Effector CD8-positive, alpha-beta T cell (primary cell): ENCODE data around the gene NRP2.

ENCODE experiments used
- DNase-seq: peaks from one replicate; lab custom pipeline; 2025; lab: John Stamatoyannopoulos, UW

NRP2 gene

DNA sequence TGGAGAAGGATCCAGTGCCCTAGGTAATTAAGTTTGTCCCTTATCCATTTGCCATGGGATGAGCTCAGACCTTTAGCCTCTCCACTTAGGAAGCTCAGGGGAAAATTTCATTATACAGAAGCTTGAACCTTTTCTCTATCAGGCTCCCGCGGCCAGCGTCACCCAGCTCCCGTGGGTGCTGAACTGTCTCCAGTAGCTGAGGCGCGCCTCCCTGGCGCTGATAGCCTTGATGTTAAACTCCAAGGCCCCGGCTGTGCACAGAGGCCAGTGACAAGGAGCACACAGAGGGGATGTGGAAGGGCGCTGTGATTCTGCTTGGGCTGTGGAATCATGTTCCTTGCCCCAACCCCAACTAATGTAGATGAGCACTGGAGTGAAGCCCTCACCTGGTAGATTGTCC is 50.8 kb downstream of the NRP2 start:
- no peak for DNase-seq

DNA sequence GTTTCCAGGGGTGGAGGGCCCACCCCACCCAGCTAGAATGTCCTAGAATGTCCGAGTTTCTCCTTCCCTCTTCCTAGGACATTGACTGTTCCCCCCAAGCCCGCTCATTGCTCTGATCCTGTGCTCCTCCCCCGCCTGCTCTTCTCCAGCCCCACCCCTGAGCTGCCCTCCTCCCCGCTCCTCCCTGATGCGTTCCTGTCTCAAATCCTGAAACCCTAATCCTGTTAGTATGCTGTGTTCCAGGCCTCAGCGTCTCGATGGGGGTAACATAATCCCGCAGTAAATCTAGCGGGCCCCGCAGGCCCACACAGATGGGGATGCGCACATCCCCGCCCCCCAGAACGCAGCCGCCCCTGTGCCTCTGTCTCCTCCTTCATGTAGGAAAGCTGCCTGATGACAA is 51.3 kb downstream of the NRP2 start:
- no peak for DNase-seq

DNA sequence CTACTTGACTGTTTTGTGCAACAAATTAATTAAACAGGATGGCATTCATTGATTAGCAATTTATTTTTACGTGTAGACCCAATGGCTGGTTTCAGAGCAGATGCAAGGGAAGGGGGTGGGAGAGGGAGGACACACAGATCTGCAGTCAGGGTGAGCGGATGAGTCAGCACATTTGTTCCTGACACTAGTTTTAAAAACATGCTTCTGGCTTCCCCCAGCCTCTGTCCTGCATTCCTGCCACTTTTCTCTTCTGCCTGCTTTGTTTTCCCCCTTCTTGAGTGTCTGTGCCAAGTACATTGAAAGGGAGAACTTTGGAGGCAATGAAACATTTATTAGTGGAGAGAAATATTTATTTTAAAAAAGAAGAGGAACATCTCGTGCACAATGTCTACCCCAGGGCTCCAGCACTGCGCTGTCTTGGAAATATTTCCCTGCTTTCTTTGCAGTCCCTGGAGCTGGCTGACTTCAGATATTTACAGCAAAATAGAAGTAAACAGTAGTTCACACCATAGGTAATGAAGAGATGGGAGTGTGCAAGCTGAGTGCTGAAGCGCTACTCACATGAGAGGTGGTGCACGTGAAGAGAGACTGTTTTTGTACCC is 52.2 kb downstream of the NRP2 start:
- DNase-seq: no peak

DNA sequence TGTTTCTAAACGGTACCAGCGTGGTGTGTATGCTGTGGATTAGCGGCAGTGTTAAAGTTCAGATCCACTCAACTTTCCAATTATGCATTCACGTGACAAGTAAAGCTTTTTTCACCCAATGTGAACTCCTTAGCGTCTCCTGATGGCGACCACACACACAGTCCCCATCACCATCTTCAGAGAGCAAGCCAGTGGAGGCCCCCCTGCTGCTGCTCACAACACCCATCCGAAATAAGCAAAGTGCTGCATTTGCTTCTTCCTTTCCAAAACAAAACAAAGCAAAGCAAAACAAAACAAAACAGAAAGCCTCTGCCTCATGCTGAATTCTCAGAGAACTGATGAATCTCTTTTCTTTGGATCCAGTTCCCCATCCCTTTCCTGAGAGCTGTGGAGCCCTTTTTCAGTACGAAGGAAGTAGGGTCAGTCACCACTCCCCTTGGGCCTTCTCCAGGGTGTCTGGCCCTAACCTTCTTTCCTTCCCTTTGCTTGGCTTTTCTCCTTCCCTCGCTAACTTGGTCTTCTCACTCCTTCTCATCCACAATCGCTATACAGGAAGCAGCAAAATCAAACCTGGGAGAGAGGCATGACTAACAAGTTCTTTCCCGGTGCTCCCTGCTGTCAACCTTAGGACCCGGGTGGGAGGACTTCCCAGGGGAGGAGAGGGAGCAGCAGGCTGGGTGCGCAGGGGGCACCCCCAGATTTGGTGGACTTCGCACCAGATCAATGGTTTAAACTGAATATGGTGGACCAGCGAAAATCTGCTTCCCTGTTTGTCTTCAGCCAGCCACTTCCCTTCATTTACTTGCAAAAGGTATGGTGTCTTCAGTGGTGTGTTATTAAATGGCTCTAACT is 56.0 kb downstream of the NRP2 start:
- DNase-seq: no peak

DNA sequence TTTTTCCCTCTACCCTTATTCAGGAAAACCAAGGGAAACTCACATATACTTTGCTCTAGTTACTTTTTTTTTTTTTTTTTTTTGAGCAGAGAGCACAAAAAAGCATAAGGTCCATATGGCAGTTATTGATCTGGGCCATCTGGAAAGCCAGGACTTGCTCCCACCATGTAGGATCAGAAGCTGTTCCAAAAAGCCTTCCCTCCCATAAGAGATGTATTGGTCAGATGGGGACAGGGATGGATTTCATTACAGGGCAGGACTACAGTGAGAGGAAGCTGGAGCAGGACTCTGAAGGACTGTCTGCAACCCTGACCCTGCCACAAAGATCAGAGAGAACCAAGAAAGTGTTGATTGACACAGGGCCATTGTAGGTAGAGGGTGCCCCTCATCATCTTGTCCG is 57.3 kb downstream of the NRP2 start:
- DNase-seq: no peak

DNA sequence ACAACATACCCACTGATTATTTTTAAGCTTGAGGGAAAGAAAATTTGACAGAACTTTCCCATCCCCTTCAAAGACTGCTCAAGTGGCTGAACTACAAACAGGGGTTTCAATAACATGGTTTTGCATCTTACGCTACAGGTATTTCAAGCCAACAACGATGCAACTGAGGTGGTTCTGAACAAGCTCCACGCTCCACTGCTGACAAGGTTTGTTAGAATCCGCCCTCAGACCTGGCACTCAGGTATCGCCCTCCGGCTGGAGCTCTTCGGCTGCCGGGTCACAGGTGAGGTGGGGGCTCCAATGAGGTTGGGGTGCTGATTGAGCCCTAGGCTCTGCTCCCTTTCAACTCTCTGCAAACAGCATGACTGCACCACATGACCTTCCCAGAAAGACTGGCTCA is 58.1 kb downstream of the NRP2 start:
- no peak for DNase-seq

DNA sequence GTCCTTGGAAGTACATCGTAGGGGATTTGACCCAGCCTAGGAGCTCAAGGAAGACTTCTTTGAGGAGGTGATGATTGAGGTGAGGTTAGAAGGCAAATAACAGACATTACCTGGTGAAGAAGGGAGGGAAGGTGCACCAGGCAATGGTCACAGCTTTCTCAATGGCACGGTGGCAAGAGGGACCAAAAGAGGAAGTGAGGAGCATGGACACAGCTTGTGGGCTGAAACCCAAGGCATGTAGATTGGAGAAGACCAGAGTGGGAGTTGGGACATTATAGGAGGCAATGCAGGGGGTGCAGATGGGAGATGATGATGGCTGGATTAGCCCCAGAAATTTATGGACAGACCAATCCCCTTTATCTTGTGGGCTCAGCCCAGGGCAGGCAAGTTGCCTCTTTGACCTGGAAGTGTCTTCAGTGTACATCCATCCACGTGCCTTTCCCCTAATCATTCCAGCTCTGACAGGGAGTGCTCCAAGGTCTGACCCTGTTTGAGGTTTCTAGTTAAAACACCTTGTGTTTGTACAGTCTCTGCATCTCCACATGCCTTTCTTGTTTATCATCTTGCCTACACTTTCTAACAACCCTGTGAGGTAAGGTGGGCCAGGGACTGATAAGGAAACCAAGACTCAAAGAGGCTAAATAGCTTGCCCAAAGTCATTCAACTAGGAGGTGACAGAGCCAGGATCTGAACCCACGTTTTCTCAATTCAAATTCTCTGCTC is 59.1 kb downstream of the NRP2 start:
- no peak for DNase-seq

DNA sequence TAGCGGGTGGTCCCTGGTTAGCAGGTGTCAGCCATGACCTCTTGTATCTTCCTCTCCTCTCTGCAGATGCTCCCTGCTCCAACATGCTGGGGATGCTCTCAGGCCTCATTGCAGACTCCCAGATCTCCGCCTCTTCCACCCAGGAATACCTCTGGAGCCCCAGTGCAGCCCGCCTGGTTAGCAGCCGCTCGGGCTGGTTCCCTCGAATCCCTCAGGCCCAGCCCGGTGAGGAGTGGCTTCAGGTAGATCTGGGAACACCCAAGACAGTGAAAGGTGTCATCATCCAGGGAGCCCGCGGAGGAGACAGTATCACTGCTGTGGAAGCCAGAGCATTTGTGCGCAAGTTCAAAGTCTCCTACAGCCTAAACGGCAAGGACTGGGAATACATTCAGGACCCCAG is 60.8 kb downstream of the NRP2 start:
- DNase-seq: no peak

DNA sequence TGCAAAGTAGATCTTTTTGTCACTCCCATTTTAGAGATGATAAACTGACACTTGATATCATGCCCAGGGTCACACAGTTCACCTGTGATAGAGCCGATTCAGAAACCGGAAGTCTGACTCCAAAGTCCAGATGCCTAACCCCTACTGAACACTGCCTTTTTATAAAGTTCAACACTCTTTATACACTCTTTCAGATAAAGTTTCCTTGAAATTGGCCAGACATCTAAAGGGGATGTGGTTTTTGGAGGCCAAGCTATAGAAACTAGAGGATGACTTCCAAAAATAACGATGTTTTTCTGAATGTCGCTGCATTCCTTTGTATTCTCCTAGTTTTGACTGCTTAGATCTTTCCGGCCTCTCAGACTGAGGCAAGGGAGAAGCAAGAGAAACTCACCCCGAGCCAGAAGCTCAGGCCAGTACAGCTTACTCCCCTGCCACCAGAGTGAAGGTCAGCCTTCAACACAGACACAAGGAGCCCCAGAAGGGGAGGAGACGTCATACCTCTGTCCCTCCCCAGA is 61.8 kb downstream of the NRP2 start:
- DNase-seq: no peak

DNA sequence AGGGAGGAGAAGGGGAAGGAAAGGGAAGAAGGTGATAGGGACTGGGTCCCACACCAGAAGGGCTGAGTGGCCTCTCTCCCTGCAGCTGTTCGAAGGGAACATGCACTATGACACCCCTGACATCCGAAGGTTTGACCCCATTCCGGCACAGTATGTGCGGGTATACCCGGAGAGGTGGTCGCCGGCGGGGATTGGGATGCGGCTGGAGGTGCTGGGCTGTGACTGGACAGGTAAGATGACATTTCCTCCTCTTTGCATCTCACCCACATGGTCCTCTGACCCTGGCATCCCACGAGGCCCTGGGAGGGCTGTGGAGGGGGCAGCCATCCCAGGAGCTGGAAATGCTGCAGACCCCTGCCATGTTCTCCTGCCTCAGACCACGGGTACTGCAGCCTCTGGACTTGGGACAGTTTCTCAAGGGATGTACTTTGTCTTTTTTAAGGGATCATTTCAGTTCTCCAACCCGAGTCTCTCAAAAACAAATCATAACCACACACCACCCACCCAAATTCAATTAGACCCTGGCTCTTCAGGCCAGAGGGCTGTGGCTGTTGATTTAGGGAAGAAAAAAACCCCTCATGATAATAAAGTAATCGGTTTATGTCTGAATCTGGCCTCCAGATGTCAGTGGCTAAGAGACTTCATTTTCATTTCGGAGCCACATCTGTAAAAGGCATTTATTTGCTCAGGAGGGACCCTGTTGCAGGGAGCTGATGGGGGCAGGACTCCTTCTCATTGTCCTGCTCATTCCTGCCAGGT is 63.5 kb downstream of the NRP2 start:
- no peak for DNase-seq

DNA sequence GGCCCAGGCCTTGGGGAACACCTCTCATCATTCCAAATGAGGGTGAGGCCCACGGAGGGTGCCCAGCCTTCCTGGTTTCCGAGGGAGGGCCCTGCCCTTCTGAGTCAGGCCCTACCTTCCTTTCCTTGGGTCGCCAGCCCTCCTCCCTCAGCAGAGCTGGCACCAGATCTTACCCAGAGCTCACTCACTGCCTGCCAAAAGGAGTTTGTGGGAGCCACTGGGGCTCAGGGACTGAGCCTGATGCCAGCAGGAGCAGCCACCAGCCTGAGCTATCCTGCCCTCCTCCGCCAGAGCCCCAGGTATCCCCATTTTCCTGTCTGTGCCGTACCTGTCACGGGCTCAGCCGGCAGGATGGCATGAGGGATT is 64.1 kb downstream of the NRP2 start:
- DNase-seq: no peak

DNA sequence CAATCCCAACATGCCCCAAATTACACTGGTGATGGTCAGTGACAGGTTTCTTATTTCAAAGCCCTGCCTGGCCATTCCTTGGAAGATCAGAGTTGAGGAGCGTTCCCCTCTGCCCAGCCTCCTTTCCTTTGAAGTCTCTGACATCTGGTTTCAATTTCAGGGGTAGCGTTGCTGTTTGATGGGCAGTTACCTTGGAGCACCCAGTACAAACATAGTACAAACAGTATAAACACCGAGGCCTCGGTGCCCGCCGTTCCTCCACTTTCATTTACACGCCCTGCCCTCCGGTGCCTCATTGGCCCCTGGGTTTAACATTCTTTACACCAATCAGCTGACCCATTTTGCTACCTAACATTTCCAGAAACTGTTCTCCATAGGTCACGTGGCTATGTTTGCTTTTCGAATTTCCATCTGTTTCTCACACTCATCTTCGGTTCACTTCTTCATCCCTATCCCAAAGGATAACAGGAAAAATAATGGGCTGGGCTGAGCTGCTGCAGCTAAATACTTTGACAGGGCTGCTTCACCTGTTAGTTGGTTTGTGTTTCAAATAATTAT is 65.6 kb downstream of the NRP2 start:
- DNase-seq: no peak

DNA sequence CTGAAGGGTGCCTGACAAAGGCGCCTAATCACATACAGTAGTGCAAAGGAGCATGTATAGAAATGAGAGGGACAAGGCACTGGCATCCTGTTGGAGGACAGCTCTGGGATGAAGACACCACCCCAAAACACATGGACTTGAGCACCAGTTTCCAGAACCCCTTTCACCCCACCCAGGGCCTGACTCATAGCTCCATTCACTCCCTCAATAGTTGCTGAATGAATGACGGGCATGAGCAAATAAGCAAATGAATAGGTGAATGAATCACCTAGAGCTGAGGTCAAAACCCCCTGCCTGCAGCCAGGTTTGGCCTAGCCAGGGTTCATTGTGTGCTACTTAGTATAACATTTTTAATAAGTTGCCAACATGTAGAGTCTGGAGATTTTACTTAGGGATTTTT is 66.3 kb downstream of the NRP2 start:
- DNase-seq: no peak

DNA sequence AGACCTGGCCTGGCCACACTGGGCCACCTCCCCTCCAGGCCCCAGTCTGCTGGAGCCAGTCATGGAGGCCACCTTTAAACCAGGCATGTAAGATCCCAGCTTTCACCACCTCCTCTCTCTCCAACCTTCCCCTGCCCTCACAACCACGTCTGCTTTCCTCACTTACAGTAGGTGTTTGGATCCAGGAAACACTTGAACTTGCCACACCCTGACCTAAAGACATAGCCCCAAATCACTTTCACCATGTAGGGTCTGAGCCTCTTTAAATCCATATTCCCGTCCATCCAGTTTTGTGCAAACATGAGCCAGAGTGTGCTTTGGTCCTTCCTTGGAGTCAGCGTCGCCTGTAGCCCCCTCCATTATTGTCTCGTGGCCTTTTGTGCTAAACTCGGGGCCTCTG is 66.8 kb downstream of the NRP2 start:
- DNase-seq: no peak

DNA sequence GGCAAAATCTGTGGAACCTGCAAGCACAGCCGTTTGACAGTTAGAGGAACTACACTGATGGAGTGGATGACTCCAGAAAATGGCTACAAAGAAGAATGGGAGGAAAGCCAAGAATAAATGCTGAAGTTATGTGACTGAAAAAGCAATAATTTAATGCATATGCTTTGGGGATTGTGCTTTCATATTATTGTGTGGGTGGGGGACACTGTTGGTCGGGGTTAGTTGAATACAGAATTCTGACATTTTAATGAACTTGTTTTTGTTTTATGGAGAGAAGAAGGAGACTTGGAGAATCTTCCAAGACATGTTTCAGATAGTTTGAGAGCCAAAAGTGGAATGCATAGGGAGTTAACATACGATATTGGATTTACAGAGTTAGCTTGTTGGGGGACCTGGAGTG is 68.5 kb downstream of the NRP2 start:
- DNase-seq: no peak

DNA sequence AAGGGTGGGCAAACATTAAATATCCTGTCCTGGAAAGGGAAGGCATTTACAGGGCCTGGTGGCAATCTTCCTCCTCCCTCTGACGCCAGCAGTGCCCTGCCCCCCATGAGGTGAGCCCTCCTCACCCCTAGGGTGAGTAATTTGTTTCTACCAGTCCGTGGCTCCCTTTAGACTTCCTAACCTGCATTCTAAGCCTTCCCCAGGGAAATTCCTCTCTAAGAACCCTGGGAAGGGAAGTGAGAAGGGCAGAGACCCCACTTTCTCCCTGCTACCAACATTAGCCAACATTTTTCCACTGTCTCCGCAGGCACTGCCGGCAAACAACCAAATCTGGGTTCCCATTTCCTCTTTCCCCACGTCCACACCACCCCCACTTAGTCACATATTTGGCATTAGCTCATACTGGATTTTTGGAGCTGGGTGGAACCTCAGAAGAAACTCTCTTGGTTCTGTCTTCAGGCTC is 69.3 kb downstream of the NRP2 start:
- DNase-seq: no peak

DNA sequence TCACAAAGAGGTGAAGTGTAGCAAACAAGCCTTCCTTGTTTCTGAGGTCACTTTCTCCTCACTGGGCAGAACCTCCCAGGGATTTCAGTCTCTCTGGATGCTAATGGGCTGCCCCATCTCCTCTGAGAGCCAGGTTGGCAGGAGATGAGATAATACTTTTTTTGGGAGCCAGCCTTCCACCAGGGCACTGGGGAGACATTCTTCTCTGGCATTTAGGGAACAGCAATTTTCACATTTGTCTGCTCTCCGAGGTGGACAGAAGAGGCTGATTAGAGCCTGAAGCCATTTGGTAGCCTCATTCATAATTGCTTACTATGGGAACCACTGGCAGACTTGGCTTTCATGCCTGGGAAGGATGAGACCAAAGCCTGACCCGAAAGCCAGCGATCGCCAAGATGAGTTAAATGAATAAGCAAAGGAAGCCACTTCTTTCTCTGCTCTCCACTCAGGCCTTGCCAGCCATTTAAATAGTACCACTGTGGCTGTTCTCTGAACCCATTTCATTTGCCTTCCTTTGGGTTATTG is 70.1 kb downstream of the NRP2 start:
- no peak for DNase-seq

DNA sequence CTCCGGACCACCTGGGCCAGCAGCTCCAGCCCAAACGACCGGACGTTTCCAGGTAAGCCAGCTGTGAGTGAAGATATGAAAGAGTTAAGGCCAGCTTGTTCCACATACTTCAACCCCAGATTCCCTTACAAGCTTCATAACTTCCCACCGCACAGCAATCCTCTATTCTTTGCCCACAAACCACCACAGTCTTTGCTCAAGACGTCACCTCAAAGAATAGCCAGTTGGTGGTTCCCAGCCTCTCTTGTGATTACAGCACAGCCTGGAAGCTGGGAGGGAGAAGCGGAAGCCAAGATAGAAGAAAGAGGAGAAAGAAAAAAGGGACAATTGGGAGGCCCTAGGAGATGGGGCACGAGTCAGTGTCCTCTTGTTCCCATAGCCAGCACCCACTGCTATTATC is 70.6 kb downstream of the NRP2 start:
- no peak for DNase-seq

DNA sequence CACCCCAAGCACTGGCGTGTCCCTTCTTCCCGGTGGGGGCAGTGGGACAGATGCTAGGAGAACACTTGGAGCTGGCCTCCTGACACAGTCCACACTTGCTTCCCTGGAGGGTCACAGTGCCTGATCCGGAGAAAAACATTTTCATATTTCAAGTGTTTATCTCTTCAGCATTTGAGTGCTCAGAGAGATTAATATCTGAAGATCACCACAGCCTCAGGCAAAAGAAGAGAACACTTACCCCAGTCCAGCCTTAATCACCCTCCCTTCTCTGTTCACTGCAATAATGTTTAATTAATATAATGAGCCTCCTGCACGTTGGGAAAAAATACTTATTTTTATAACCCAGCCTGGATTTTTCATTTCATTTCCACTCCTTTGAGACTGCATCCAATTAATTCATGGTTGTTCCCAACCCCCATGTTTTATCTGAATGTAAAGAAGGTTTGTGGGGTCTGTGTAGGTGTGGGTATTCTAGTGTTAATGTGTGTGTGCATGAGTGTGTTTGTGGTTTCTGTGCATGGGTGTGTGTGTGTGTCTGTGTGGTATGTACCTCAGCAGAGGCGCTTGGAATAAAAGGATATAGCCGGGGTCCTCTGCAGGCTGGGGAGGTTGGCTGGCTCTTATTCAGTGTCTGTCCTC is 72.1 kb downstream of the NRP2 start:
- no peak for DNase-seq

DNA sequence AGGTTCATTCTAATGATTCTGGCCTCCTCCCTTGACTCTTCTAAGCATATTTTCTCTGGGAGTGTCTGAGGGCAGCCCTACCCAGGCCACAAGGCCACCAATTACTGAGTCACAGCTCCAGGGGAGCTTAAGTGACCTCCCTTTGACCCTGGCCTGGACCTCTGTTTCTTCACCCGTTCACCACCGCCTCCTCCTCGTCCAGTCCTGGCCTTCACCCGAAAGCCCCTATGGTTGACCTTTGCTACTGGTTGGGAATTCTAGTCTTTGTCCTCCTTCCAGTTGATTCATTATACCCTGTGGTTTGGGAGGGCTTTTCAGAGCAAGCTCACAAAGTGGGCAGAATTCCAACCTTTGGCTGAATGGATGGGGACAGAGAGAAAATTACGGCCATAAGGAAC is 72.6 kb downstream of the NRP2 start:
- no peak for DNase-seq

DNA sequence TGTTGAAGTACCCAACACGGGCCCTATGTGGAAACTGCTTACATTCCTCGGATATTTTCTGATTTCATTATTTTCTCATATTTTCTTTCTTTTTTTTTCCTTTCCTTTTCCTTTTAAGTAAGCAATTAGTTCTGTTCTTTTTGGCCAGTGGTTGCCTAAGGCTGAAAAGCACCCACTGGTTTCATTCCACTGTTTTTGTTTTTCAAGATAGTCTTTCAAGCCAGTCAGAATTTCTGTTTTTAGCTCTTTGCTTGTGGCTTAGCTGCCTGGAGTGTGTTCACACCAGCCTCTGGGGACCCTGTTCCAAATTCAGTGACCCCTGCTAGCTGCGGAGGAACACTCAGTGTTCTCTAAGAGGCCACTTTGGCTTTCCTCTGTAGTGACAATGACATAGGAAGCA is 73.6 kb downstream of the NRP2 start:
- DNase-seq: no peak
